Transverse colon (tissue), 4 donors: ENCODE results near the gene TRPM6. TPM values are rescaled to one million over a fixed set of nuclear protein-coding genes. Genes with fewer than 3 reads are reported as not detected.

Experiments
- DNase-seq: peaks from one replicate; pipeline ENCODE4 v3.0.0-alpha.2; 2019
- H3K27ac ChIP-seq, 4 donors: fragments of 200-600 bp; sonication (generic); 2 replicates each; pipeline ENCODE4 v1.5.1; 2016 to 2018; ENCODE audit warnings: inconsistent platforms in 4 of 4
- H3K27me3 ChIP-seq: fragments of 200-600 bp; sonication (generic); 2 replicates; pipeline ENCODE4 v1.5.1; 2017; ENCODE audit warnings: inconsistent platforms
- H3K36me3 ChIP-seq, 4 donors: fragments of 200-600 bp; sonication (generic); 2 replicates each; pipeline ENCODE4 v1.5.1; 2017 to 2019; ENCODE audit warnings: inconsistent platforms in 4 of 4
- H3K4me1 ChIP-seq, 4 donors: fragments of 200-600 bp; sonication (generic); 2 replicates each; pipeline ENCODE4 v1.5.1; 2017 to 2020; ENCODE audit warnings: inconsistent platforms in 4 of 4
- H3K4me3 ChIP-seq, 4 donors: fragments of 200-600 bp; sonication (generic); 1 replicate in 1 of 4; 2 replicates in 3 of 4; pipeline versions ENCODE4 v1.5.1 to v1.6.1; 2017 to 2019; ENCODE audit warnings: inconsistent platforms in 4 of 4
- H3K9me3 ChIP-seq, 2 donors: fragments of 200-600 bp; sonication (generic); 2 replicates each; pipeline ENCODE4 v1.5.1; 2017 to 2019; ENCODE audit warnings: inconsistent platforms in 2 of 2
- CTCF ChIP-seq, 5 experiments: fragments of 200-600 bp in 3 of 5; fragments of 450-650 bp in 2 of 5; sonication (generic) in 3 of 5; IDR thresholded peaks; 1 replicate in 2 of 5; 2 replicates in 3 of 5; pipeline ENCODE4 v1.5.1; 2016 to 2017; ENCODE audit warnings: antibody characterized with exemption in 5 of 5, inconsistent platforms in 3 of 5, mild to moderate bottlenecking in 2 of 5, moderate library complexity in 1 of 5
- EP300 ChIP-seq: sonication (generic); formaldehyde crosslinking; IDR thresholded peaks from one replicate; pipeline ENCODE4 v1.6.1; 2017; ENCODE audit warnings: antibody characterized with exemption, low read depth
- POLR2A ChIP-seq: fragments of 450-650 bp; IDR thresholded peaks from one replicate; pipeline ENCODE4 v1.6.1; 2016; ENCODE audit warnings: antibody characterized with exemption, mild to moderate bottlenecking, moderate library complexity
- POLR2AphosphoS5 ChIP-seq, 3 donors: sonication (generic); formaldehyde crosslinking; IDR thresholded peaks; one replicate each; pipeline ENCODE4 v1.6.1; 2016; ENCODE audit warnings: antibody characterized with exemption in 3 of 3
- WGBS, 2 donors: methylation state at CpG; one replicate each; pipeline ENCODE4 v1.1.5; 2018; ENCODE audit warnings: low coverage in 1 of 2; 5-methylcytosine and 5-hydroxymethylcytosine counted together
- in situ Hi-C, 4 donors: fragments of 200-750 bp; cut with MboI; loops; one replicate each; pipeline versions ENCODE4 v1.15.0 to v1.15.1; 2017; ENCODE audit warnings: low sequenced_read_pairs in 3 of 4, low pct_ligation_motif_present in 1 of 4, low pct_unique_long_range_greater_than_20kb in 1 of 4
- intact Hi-C: fragments of 100-400 bp; cut with DNase I; formaldehyde crosslinking; loops from one replicate; pipeline ENCODE4 v1.15.1; 2023; ENCODE audit warnings: low total_unique reads
- small RNA-seq, 4 donors: library from RNA; depleted of rRNA; stranded (forward); fragments of <200 nt; gene quantifications; one replicate each; pipeline ENCODE3, GENCODE V24; 2016
- total RNA-seq, 4 donors: library from RNA; depleted of rRNA; stranded (reverse); fragments of >200 nt; gene quantifications; one replicate each; pipeline ENCODE4 v1.1.0, GENCODE V29; 2016

The TRPM6 gene
- total RNA-seq, 4 donors from 2014 or later: 21.5 to 122 (median 51.6) TPM

DNA sequence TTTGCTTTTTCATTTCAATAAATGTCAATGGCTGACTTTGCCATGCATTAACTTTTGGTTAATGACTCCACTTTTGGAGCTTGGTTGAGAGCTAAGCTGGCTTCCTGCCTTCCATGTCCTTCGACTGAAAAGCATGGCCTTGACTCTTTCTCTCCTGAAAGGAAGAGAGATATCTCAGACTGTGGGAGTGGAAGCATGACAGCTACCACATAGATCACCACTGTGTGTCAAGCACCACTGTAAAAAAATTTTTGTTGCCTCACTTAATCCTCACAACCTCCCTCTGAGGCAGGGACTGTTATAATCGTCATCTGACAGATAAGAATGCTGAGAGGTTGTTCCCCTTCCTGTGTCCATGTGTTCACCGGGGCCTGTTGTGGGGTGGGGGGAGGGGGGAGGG lies 205.8 kb downstream of the TRPM6 start:
- WGBS, 2 donors: 29 to 56% methylated on average over 1 to 3 of the region's 3 CpGs
- intact Hi-C loops: no loop called here
- in situ Hi-C loops: no loop called here

DNA sequence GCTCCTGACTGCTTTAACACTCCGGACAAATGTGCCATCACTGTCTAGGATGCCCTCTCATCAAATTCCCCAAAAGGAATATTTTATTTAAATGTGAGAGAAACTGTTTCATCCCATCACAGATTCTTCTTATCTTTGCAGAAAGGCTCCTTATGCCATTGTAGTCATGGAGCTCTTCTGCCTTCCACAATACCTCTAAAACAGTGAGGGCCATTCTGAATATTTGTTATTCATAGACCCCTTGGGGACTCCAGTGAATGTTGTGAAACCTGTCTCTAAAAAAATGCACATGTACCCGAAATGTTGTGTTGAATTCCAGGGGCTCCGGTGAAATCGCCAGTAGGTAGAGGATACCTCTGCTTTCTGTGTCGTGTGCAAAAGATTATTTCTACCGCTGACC lies 213.6 kb downstream of the TRPM6 start:
- Histone ChIP-seq H3K27me3 (no peaks in the 10 kb centered on the region), H3K4me3 (no peak overlapping the region), H3K27ac (no peak overlapping the region), H3K4me1 (no peaks in the 10 kb centered on the region), H3K36me3 (no peaks in the 10 kb centered on the region), H3K9me3 (no peaks in the 10 kb centered on the region)
- DNase-seq: no peak
- in situ Hi-C loops: no loop called here
- TF ChIP-seq EP300: no peak
- TF ChIP-seq CTCF (IDR thresholded peaks at IDR 0.05): no peak
- no peak for TF ChIP-seq POLR2AphosphoS5 (IDR thresholded peaks at IDR 0.05)
- TF ChIP-seq POLR2A: no peak
- WGBS, 2 donors: 72 to 87% methylated on average over 2 to 6 of the region's 6 CpGs
- intact Hi-C loops: no loop called here

More for the DNA sequence above, 205.8 kb downstream of the TRPM6 start:
- no peak for TF ChIP-seq EP300
- TF ChIP-seq POLR2A: no peak
- H3K4me1 ChIP-seq: no peaks in the 10 kb centered on the region
- H3K36me3 ChIP-seq: no peaks in the 10 kb centered on the region
- no peaks in the 10 kb centered on the region for H3K9me3 ChIP-seq
- H3K27ac ChIP-seq: no peak overlapping the region
- H3K4me3 ChIP-seq: no peak overlapping the region
- no peak for DNase-seq
- no peaks in the 10 kb centered on the region for H3K27me3 ChIP-seq

Small RNA genes lying within 50 kb of the gene (small RNA-seq; reads per million reads assigned to genes)
- gene RNU6-445P: 0 reads per million in 4 donors

Other genes starting within 250 kb of the TRPM6 start
- gene C9orf40, start 65.0 kb upstream of the TRPM6 start, total RNA-seq: 10 to 100 TPM in 2 of 4 donors, 1 to 10 TPM in 1, not detected in 1; 4.2 to 12.3 (median 10.6) TPM
- gene CARNMT1, start 140.4 kb upstream of the TRPM6 start, total RNA-seq: 10 to 100 TPM; 21.7 to 29.1 (median 25.1) TPM
- 10 to 100 TPM in 2 of 4 donors, 1 to 10 TPM in 2; 3.4 to 36.7 (median 21.6) TPM for gene NMRK1, start 200.2 kb upstream of the TRPM6 start, total RNA-seq
- 10 to 100 TPM in 2 of 4 donors, 1 to 10 TPM in 1, under 1 TPM in 1; 0.60 to 37.8 (median 19.0) TPM for gene OSTF1, start 200.6 kb upstream of the TRPM6 start, total RNA-seq